HG02970 (cell line): ENCODE measurements around the gene PSMA8.
A peak's percentile ranks its signal among the peaks of the same experiment; 100 is the strongest.
"Not testable (repeated sequence)": the region's sequence is repeated elsewhere in the genome, so short reads cannot be mapped to it uniquely, and the experiment has no call there.

Source experiments
- ATAC-seq: cut with Tn5 transposase; IDR thresholded peaks from one replicate; pipeline ENCODE4 v1.9.1; 2021; ENCODE audit warnings: mild to moderate bottlenecking, moderate library complexity, moderate number of reproducible peaks; ENCODE audit not compliant: unreplicated experiment, low FRiP score

PSMA8 gene

GRCh38 chr18:26133652-26134051 is at the start of gene PSMA8:
PSMA8 (plus strand) TSS chr18:26133869; CDS start chr18:26133966, 97 bp downstream.
- ATAC-seq: no peak

GRCh38 chr18:26085056-26085455 is 48.6 kb upstream of the PSMA8 start:
- no peak for ATAC-seq

- no peak for ATAC-seq
Observed at GRCh38 chr18:26086959-26087358, 46.7 kb upstream of the PSMA8 start.

- no peak for ATAC-seq
Observed at GRCh38 chr18:26088487-26088886, 45.2 kb upstream of the PSMA8 start.

GRCh38 chr18:26089293-26090129 is 44.2 kb upstream of the PSMA8 start:
- ATAC-seq: peak; percentile 8

GRCh38 chr18:26090130-26091046 is 43.3 kb upstream of the PSMA8 start, which contains the start of gene SS18:
SS18 (minus strand) TSS chr18:26090613; CDS start chr18:26090569, 44 bp downstream.
- peak; percentile 78 for ATAC-seq

- peak; percentile 33 for ATAC-seq
Observed at GRCh38 chr18:26091047-26091630, 42.5 kb upstream of the PSMA8 start.

- no peak for ATAC-seq
Observed at GRCh38 chr18:26096852-26097251, 36.8 kb upstream of the PSMA8 start.

- ATAC-seq: no peak
Observed at GRCh38 chr18:26097563-26097962, 36.1 kb upstream of the PSMA8 start.

GRCh38 chr18:26103579-26103978 is 30.1 kb upstream of the PSMA8 start:
- ATAC-seq: no peak

GRCh38 chr18:26104035-26104434 is 29.6 kb upstream of the PSMA8 start:
- ATAC-seq: no peak

- no peak for ATAC-seq
Observed at GRCh38 chr18:26119246-26119645, 14.4 kb upstream of the PSMA8 start.

GRCh38 chr18:26121476-26121875 is 12.2 kb upstream of the PSMA8 start:
- ATAC-seq: no peak

- ATAC-seq: not testable (repeated sequence)
Observed at GRCh38 chr18:26121994-26122393, 11.7 kb upstream of the PSMA8 start.

- no peak for ATAC-seq
Observed at GRCh38 chr18:26127786-26128185, 5.9 kb upstream of the PSMA8 start.

- ATAC-seq: not testable (repeated sequence)
Observed at GRCh38 chr18:26128192-26128591, 5.5 kb upstream of the PSMA8 start.

GRCh38 chr18:26134107-26134506 is 438 bp downstream of the PSMA8 start:
- no peak for ATAC-seq

GRCh38 chr18:26135548-26135947 is 1.9 kb downstream of the PSMA8 start:
- no peak for ATAC-seq

- ATAC-seq: no peak
Observed at GRCh38 chr18:26157326-26157725, 23.7 kb downstream of the PSMA8 start.

GRCh38 chr18:26159353-26159752 is 25.7 kb downstream of the PSMA8 start:
- ATAC-seq: no peak

GRCh38 chr18:26164571-26164970 is 30.9 kb downstream of the PSMA8 start:
- ATAC-seq: no peak
